Tibial nerve (tissue), 4 donors: ENCODE data around the gene INTS1.

Experiments used
- CTCF ChIP-seq, 5 experiments: fragments of 200-600 bp in 3 of 5; fragments of 450-650 bp in 2 of 5; sonication (generic) in 3 of 5; IDR thresholded peaks; one replicate each; pipeline ENCODE4 v1.5.1; 2016 to 2019; ENCODE audit warnings: antibody characterized with exemption in 5 of 5, mild to moderate bottlenecking in 3 of 5, moderate library complexity in 2 of 5
- EP300 ChIP-seq, 2 donors: sonication (generic); formaldehyde crosslinking; IDR thresholded peaks; one replicate each; pipeline ENCODE4 v1.6.1; 2017; ENCODE audit warnings: antibody characterized with exemption in 2 of 2, mild to moderate bottlenecking in 1 of 2
- POLR2A ChIP-seq, 2 donors: fragments of 450-650 bp; IDR thresholded peaks; one replicate each; pipeline ENCODE4 v1.6.1; 2017; ENCODE audit warnings: antibody characterized with exemption in 2 of 2, mild to moderate bottlenecking in 2 of 2, moderate library complexity in 2 of 2

- TF ChIP-seq CTCF (IDR thresholded peaks at IDR 0.05) (no peak), EP300 (IDR thresholded peaks at IDR 0.05) (no peak), POLR2A (IDR thresholded peaks at IDR 0.05) (no peak)
Observed at GRCh38 chr7:1505731-1506550, 1.8 kb upstream of the INTS1 start.
